ENCODE measurements around the gene TBX18. TPM values are rescaled to one million over a fixed set of nuclear protein-coding genes. Genes with fewer than 3 reads are reported as not detected.

TBX18 gene
- total and polyA plus RNA-seq, 9 of the 15 experiments (the other 6 are each of a cell fraction or from before 2014, with no cell fraction given) = 4.0 to 36.1 (median 20.7) TPM

GRCh38 chr6:84801250-84801649, 36.9 kb upstream of the TBX18 start:
- 3% methylated on average over 3 of the region's 3 CpGs for WGBS (ENCODE audit: insufficient coverage, low coverage, missing lambda C conversion rate)
- H3K27ac ChIP-seq (ENCODE audit: extremely low read depth, low read depth, low read length) = no peak overlapping the region
- H3K9ac ChIP-seq (ENCODE audit: insufficient read depth in 1 of 2, low read depth in 2 of 2, low read length in 2 of 2) = no peak overlapping the region
- BruUV-seq (replicated peaks) = no TSS peak
- in situ Hi-C loops (cut with MboI) (no loop called here), intact Hi-C loops (cut with micrococcal nuclease) (no loop called here)
- no peak for DNase-seq (ENCODE audit: extremely low read depth in 1 of 4, low spot score in 3 of 4)
- TF ChIP-seq FOSL1 (tag; conservative IDR thresholded peaks at IDR 0.05) = peak; percentile 88
- no peak for TF ChIP-seq RBM17 (IDR thresholded peaks at IDR 0.05; ENCODE audit: borderline replicate concordance, low read depth, low read length)
- no peaks in the 10 kb centered on the region for H3K79me2 ChIP-seq (ENCODE audit: control insufficient read depth, insufficient read depth, low read length)
- POLR2A ChIA-PET = no interaction called here
- no peaks in the 10 kb centered on the region for H3K36me3 ChIP-seq (ENCODE audit: control insufficient read depth, insufficient read depth, low read length)
- H3K27me3 ChIP-seq (ENCODE audit: control insufficient read depth in 2 of 2, insufficient read depth in 2 of 2, low read length in 2 of 2) = no peaks in the 10 kb centered on the region
- no peaks in the 10 kb centered on the region for H4K20me1 ChIP-seq (replicated peaks; ENCODE audit: control insufficient read depth, insufficient read depth, low read length)
- H3K9me1 ChIP-seq (ENCODE audit: control insufficient read depth, insufficient read depth, low read length) = no peaks in the 10 kb centered on the region
- CTCF ChIA-PET (ENCODE audit: low intra/inter-chr PET ratio) = no interaction called here
- ATAC-seq = no peak
- no peaks in the 10 kb centered on the region for H3K4me1 ChIP-seq (replicated peaks in 1 of 2; ENCODE audit: control insufficient read depth in 2 of 2, insufficient read depth in 2 of 2, low read length in 2 of 2)
- no peak overlapping the region for H3K4me2 ChIP-seq (ENCODE audit: insufficient read depth, low read length)
- H2AFZ ChIP-seq (ENCODE audit: low read depth, low read length) = no peak overlapping the region
- no peak overlapping the region for H3K4me3 ChIP-seq
- FAIRE-seq = no peak
- no peaks in the 10 kb centered on the region for H3K9me3 ChIP-seq (replicated peaks; ENCODE audit: control insufficient read depth, insufficient read depth, low read depth, low read length)

GRCh38 chr6:84798257-84798656, 33.9 kb upstream of the TBX18 start:
- Histone ChIP-seq H3K9me3 (replicated peaks; ENCODE audit: control insufficient read depth, insufficient read depth, low read depth, low read length) (no peaks in the 10 kb centered on the region), H3K4me1 (replicated peaks in 1 of 2; ENCODE audit: control insufficient read depth in 2 of 2, insufficient read depth in 2 of 2, low read length in 2 of 2) (no peaks in the 10 kb centered on the region), H4K20me1 (replicated peaks; ENCODE audit: control insufficient read depth, insufficient read depth, low read length) (no peaks in the 10 kb centered on the region), H3K4me2 (ENCODE audit: insufficient read depth, low read length) (no peak overlapping the region), H3K79me2 (ENCODE audit: control insufficient read depth, insufficient read depth, low read length) (no peaks in the 10 kb centered on the region), H3K9me1 (ENCODE audit: control insufficient read depth, insufficient read depth, low read length) (no peaks in the 10 kb centered on the region), H3K27ac (ENCODE audit: extremely low read depth, low read depth, low read length) (no peak overlapping the region), H3K4me3 (no peak overlapping the region), H3K36me3 (ENCODE audit: control insufficient read depth, insufficient read depth, low read length) (no peaks in the 10 kb centered on the region), H2AFZ (ENCODE audit: low read depth, low read length) (no peak overlapping the region), H3K27me3 (ENCODE audit: control insufficient read depth in 2 of 2, insufficient read depth in 2 of 2, low read length in 2 of 2) (no peaks in the 10 kb centered on the region), H3K9ac (ENCODE audit: insufficient read depth in 1 of 2, low read depth in 2 of 2, low read length in 2 of 2) (no peak overlapping the region)
- WGBS (ENCODE audit: insufficient coverage, low coverage, missing lambda C conversion rate) = 0% methylated on average over 1 of the region's 1 CpG
- FAIRE-seq (no peak), DNase-seq (ENCODE audit: extremely low read depth in 1 of 4, low spot score in 3 of 4) (no peak), ATAC-seq (no peak)
- in situ Hi-C loops (cut with MboI) (no loop called here), intact Hi-C loops (cut with micrococcal nuclease) (no loop called here)
- POLR2A ChIA-PET = interaction anchor here (0.8 kb wide), 1 partner anchor 9 kb away, joined by 3 read pairs; no protein-coding TSS in a partner anchor
- TF ChIP-seq HEY1 (CRISPR knock-in tag; IDR thresholded peaks at IDR 0.05; ENCODE audit: borderline replicate concordance) = no peak
- no peak for TF ChIP-seq ZNF175 (CRISPR knock-in tag; IDR thresholded peaks at IDR 0.05; ENCODE audit: low read depth)
- TF ChIP-seq GABPA (tag; conservative IDR thresholded peaks at IDR 0.05; ENCODE audit: low read depth) = no peak
- BruUV-seq (replicated peaks) = no TSS peak
- CTCF ChIA-PET (ENCODE audit: low intra/inter-chr PET ratio) = no interaction called here
